Body of pancreas (tissue), 4 donors: ENCODE results near the gene GRIK4. TPM values are rescaled to one million over a fixed set of nuclear protein-coding genes. Genes with fewer than 3 reads are reported as not detected.

ENCODE experiments used
- ATAC-seq: fragments of 150-250 bp; one replicate; pipeline ENCODE4 v1.9.1; 2016
- DNase-seq, 4 donors: peaks; one replicate each; pipeline ENCODE4 v3.0.0-alpha.2; 2019
- H3K27ac ChIP-seq, 4 donors: fragments of 200-600 bp; sonication (generic); 1 replicate in 3 of 4; 2 replicates in 1 of 4; pipeline versions ENCODE4 v1.5.1 to v1.6.1; 2016 to 2019; ENCODE audit warnings: mild to moderate bottlenecking in 1 of 4, mixed read lengths in 1 of 4, moderate library complexity in 1 of 4
- H3K27me3 ChIP-seq, 2 donors: fragments of 200-600 bp; sonication (generic); one replicate each; pipeline ENCODE4 v1.6.0; 2016; ENCODE audit warnings: mild to moderate bottlenecking in 1 of 2
- H3K36me3 ChIP-seq, 2 donors: fragments of 200-600 bp; sonication (generic); replicated peaks in 1 of 2; 2 replicates each; pipeline ENCODE4 v1.5.1; 2016; ENCODE audit warnings: low read depth in 2 of 2; ENCODE audit not compliant: insufficient read depth in 1 of 2
- H3K4me1 ChIP-seq: fragments of 200-600 bp; sonication (generic); one replicate; pipeline ENCODE4 v1.6.0; 2016
- H3K4me3 ChIP-seq, 2 donors: fragments of 200-600 bp; sonication (generic); 1 replicate in 1 of 2; 2 replicates in 1 of 2; pipeline ENCODE4 v1.5.1; 2016 to 2019
- H3K9me3 ChIP-seq, 3 donors: fragments of 200-600 bp; sonication (generic); 1 replicate in 2 of 3; 2 replicates in 1 of 3; pipeline ENCODE4 v1.5.1; 2016
- CTCF ChIP-seq, 7 experiments: fragments of 450-650 bp in 4 of 7; fragments of 200-600 bp in 3 of 7; sonication (generic) in 3 of 7; IDR thresholded peaks; one replicate each; pipeline ENCODE4 v1.5.1; 2016 to 2019; ENCODE audit warnings: antibody characterized with exemption in 7 of 7
- POLR2A ChIP-seq, 3 donors: fragments of 450-650 bp; IDR thresholded peaks; one replicate each; pipeline ENCODE4 v1.6.1; 2016; ENCODE audit warnings: antibody characterized with exemption in 3 of 3, mild to moderate bottlenecking in 2 of 3
- WGBS, 2 donors: methylation state at CpG; one replicate each; pipeline ENCODE4 v1.1.5; 2017; 5-methylcytosine and 5-hydroxymethylcytosine counted together
- intact Hi-C: fragments of 100-400 bp; cut with DNase I; formaldehyde crosslinking; loops from one replicate; pipeline ENCODE4 v1.15.1; 2023
- total RNA-seq, 2 donors: library from RNA; depleted of rRNA; stranded (reverse); fragments of >200 nt; gene quantifications; one replicate each; pipeline ENCODE4 v1.1.0, GENCODE V29; 2016

The GRIK4 gene
- total RNA-seq, 2 donors from 2014 or later, result not detected

- no peak overlapping the region for H3K27ac ChIP-seq
- intact Hi-C loops, result no loop called here
- 73 to 79% methylated on average over 9 of the region's 9 CpGs for WGBS, 2 donors
- no peaks in the 10 kb centered on the region for H3K9me3 ChIP-seq
- no peaks in the 10 kb centered on the region for H3K36me3 ChIP-seq
- H3K4me1 ChIP-seq, result no peaks in the 10 kb centered on the region
- no peak overlapping the region for H3K4me3 ChIP-seq
- no peak for DNase-seq
- no peaks in the 10 kb centered on the region for H3K27me3 ChIP-seq
- TF ChIP-seq CTCF (IDR thresholded peaks at IDR 0.05) (no peak), POLR2A (IDR thresholded peaks at IDR 0.05) (no peak)
- ATAC-seq, result no peak
Observed at GRCh38 chr11:120594746-120595145, 83.2 kb downstream of the GRIK4 start.

- ATAC-seq, result no peak
- H3K4me1 ChIP-seq, result no peaks in the 10 kb centered on the region
- no peaks in the 10 kb centered on the region for H3K36me3 ChIP-seq
- no peak for TF ChIP-seq POLR2A (IDR thresholded peaks at IDR 0.05)
- TF ChIP-seq CTCF (IDR thresholded peaks at IDR 0.05), result no peak
- intact Hi-C loops, result no loop called here
- no peak for DNase-seq
- H3K9me3 ChIP-seq, result no peaks in the 10 kb centered on the region
- no peaks in the 10 kb centered on the region for H3K27me3 ChIP-seq
- 58 to 61% methylated on average over 4 of the region's 4 CpGs for WGBS, 2 donors
- H3K4me3 ChIP-seq, result no peak overlapping the region
- H3K27ac ChIP-seq, result no peak overlapping the region
Observed at GRCh38 chr11:120595557-120595956, 84.0 kb downstream of the GRIK4 start.

- intact Hi-C loops, result no loop called here
- Histone ChIP-seq H3K27ac (no peak overlapping the region), H3K4me1 (no peaks in the 10 kb centered on the region), H3K4me3 (no peak overlapping the region), H3K27me3 (no peaks in the 10 kb centered on the region), H3K36me3 (no peaks in the 10 kb centered on the region), H3K9me3 (no peaks in the 10 kb centered on the region)
- DNase-seq (no peak), ATAC-seq (no peak)
- no peak for TF ChIP-seq POLR2A (IDR thresholded peaks at IDR 0.05)
- no peak for TF ChIP-seq CTCF (IDR thresholded peaks at IDR 0.05)
- 55% methylated on average over 24 to 26 of the region's 26 CpGs for WGBS, 2 donors
Observed at GRCh38 chr11:120597250-120598215, 86.0 kb downstream of the GRIK4 start.

- ATAC-seq (no peak), DNase-seq (no peak)
- H3K4me1 ChIP-seq, result no peaks in the 10 kb centered on the region
- TF ChIP-seq POLR2A (IDR thresholded peaks at IDR 0.05), result no peak
- TF ChIP-seq CTCF (IDR thresholded peaks at IDR 0.05), result no peak
- H3K4me3 ChIP-seq, result no peak overlapping the region
- H3K27ac ChIP-seq, result no peak overlapping the region
- no peaks in the 10 kb centered on the region for H3K9me3 ChIP-seq
- no peaks in the 10 kb centered on the region for H3K27me3 ChIP-seq
- no peaks in the 10 kb centered on the region for H3K36me3 ChIP-seq
- WGBS, 2 donors, result 72 to 77% methylated on average over 8 of the region's 8 CpGs
- intact Hi-C loops, result no loop called here
Observed at GRCh38 chr11:120598517-120599257, 87.1 kb downstream of the GRIK4 start.
